ENCODE measurements around the gene IL21R.

DNA sequence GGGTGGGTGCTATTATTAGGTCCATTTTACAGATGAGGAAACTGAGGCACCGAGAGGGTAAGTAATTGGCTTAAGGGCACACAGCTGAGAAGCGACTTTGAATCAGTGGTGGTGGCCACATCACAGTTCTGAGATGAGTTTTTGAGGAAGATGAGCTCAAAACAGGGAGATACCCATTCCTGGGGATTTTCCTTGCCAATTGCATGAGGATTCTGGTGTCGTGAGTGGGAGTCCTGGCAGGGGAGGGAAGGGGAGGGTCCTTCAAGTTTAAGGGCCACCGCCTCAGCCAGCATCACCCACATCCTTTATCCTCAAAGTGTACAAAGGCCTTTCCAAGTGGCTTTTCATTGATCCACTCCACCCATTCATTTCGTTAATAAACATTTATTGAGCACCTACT, 45.3 kb downstream of the IL21R start:
- TF ChIP-seq, protein P1, sequence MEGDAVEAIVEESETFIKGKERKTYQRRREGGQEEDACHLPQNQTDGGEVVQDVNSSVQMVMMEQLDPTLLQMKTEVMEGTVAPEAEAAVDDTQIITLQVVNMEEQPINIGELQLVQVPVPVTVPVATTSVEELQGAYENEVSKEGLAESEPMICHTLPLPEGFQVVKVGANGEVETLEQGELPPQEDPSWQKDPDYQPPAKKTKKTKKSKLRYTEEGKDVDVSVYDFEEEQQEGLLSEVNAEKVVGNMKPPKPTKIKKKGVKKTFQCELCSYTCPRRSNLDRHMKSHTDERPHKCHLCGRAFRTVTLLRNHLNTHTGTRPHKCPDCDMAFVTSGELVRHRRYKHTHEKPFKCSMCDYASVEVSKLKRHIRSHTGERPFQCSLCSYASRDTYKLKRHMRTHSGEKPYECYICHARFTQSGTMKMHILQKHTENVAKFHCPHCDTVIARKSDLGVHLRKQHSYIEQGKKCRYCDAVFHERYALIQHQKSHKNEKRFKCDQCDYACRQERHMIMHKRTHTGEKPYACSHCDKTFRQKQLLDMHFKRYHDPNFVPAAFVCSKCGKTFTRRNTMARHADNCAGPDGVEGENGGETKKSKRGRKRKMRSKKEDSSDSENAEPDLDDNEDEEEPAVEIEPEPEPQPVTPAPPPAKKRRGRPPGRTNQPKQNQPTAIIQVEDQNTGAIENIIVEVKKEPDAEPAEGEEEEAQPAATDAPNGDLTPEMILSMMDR (IDR thresholded peaks at IDR 0.05; ENCODE audit: low read depth, low read length, poor library complexity, severe bottlenecking) = no peak
- TF ChIP-seq EZH2phosphoT487 (IDR thresholded peaks at IDR 0.05; ENCODE audit: borderline replicate concordance, low read length) = no peak
